PC-9 (cell line): ENCODE measurements around the gene ACAT2.

ENCODE experiments used
- EZH2 ChIP-seq: fragments of 200-600 bp; sonication (generic); IDR thresholded peaks from 2 replicates; pipeline ENCODE4 v1.8.0; 2017; ENCODE audit warnings: antibody characterized with exemption, low read depth
- TF ChIP-seq, protein P1 (sequence below): fragments of 200-600 bp; sonication (generic); conservative IDR thresholded peaks from 2 replicates; pipeline ENCODE4 v1.6.1; 2017; ENCODE audit warnings: mixed run types, antibody characterized with exemption, mild to moderate bottlenecking, moderate library complexity

DNA sequence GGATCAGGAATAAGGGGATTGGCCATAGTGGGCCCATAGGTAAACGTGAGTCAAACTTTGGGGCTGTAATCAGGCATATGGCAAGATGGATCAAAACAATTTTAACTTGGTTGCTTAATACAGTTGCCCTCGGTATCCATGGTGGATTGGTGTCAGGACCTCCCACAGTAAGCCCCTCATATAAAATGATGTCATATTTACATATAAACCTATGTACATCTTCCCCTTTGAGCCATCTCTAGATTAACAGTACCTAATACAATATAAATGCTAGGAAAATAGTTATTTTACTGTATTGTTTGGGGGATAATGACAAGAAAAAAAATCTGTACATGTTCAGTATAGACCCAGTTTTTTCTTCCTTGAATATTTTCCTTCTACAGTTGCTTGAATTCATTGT is 7.4 kb upstream of the ACAT2 start:
- TF ChIP-seq, protein P1, sequence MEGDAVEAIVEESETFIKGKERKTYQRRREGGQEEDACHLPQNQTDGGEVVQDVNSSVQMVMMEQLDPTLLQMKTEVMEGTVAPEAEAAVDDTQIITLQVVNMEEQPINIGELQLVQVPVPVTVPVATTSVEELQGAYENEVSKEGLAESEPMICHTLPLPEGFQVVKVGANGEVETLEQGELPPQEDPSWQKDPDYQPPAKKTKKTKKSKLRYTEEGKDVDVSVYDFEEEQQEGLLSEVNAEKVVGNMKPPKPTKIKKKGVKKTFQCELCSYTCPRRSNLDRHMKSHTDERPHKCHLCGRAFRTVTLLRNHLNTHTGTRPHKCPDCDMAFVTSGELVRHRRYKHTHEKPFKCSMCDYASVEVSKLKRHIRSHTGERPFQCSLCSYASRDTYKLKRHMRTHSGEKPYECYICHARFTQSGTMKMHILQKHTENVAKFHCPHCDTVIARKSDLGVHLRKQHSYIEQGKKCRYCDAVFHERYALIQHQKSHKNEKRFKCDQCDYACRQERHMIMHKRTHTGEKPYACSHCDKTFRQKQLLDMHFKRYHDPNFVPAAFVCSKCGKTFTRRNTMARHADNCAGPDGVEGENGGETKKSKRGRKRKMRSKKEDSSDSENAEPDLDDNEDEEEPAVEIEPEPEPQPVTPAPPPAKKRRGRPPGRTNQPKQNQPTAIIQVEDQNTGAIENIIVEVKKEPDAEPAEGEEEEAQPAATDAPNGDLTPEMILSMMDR = no peak
- no peak for TF ChIP-seq EZH2
